ENCODE measurements around the gene REPIN1. TPM values are rescaled to one million over a fixed set of nuclear protein-coding genes. Genes with fewer than 3 reads are reported as not detected.

The REPIN1 gene
- total and polyA plus RNA-seq, 7 donors = 50.9 to 131 (median 56.5) TPM

DNA sequence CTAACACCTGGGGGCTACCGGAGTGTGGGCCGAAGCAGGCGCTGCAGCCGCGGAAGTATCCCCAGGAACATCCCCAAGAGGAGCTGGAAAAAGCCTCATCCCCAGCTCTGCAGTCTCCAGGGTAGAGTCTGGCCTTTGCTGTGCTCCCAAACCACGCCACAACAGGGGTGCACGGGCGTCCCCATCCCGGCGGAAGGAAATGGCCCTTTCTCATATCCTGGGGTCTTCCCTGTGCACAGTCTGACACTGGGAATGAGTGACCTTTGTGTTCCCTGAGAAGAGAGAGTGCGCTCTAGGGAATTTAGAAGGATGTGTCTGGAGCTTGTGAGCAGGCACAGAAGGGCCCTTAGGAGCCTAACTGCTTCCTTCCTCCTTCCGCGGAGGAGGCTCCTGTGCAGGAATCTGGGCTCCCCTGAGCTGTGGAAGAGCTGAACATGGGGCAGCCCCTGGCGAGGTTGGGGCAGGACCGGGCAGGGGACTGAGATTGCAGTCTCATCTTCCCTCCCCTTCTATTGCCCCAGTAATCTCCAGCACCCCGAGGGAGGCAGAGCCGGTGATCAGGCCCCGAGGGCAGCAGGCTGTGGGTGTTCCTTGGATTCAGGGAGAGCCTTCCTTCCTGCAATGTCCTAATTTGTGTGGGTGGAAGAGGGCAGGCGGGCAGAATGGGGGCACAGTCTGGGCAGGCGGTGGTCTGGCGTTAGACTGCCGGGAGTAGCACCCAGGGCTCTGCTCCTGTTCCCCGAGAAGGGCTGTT is 1.3 kb downstream of the REPIN1 start:
- Histone ChIP-seq H3K27me3 (no peaks in the 10 kb centered on the region), H3K4me3 (peak overlapping the region; percentile 69 to 92 (median 75)), H3K4me1 (peaks cover 0 to 46% (median 39%) of the 10 kb centered on the region in 4 donors), H3K36me3 (peaks cover 0 to 47% (median 19%) of the 10 kb centered on the region in 4 donors), H3K9me3 (no peaks in the 10 kb centered on the region), H3K27ac (peak overlapping the region; percentile 92 to 97 (median 95))
- peak; percentile 59 for DNase-seq
- TF ChIP-seq POLR2A (IDR thresholded peaks at IDR 0.05) (no peak), EP300 (IDR thresholded peaks at IDR 0.05) (no peak)
- intact Hi-C loops (cut with DNase I) = loop anchor here (1.0 to 10.0 kb wide), 4 partner anchors 8 to 595 kb away; partner anchors contain the start of gene RARRES2
- 8 to 31% methylated on average over 23 of the region's 23 CpGs for WGBS, 2 donors

DNA sequence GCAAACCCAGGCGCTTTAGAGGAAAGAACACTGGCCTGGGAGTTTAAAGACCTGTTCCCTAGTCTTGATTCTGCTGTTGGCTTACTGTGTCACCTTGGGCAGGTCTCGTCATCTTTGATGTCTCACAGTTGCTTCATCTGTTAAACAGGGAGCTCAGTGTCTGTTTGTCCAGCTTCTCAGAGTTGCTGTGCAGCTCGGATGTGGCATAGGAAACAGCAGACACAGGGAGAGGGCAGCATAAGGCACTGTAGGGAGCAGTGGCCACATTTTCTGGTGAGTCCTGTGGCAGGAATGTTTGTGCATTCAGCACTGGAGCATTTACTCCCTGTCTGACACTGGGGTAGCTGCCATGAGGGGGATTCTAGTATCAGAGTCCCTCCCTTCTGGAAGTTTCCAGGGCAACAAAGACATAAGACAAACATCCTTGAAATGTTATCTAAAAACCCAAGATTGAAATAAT is 2.0 kb downstream of the REPIN1 start:
- no peaks in the 10 kb centered on the region for H3K9me3 ChIP-seq
- H3K27me3 ChIP-seq = no peaks in the 10 kb centered on the region
- peaks cover 0 to 46% (median 39%) of the 10 kb centered on the region in 4 donors for H3K4me1 ChIP-seq
- intact Hi-C loops (cut with DNase I) = loop anchor here (1.0 to 10.0 kb wide), 2 partner anchors 8 to 594 kb away; no protein-coding TSS in a partner anchor
- no peak for DNase-seq
- H3K36me3 ChIP-seq = peaks cover 0 to 47% (median 19%) of the 10 kb centered on the region in 4 donors
- peak overlapping the region; percentile 92 to 97 (median 95) for H3K27ac ChIP-seq
- no peak overlapping the region for H3K4me3 ChIP-seq
- WGBS, 2 donors = 19 to 62% methylated on average over 3 of the region's 3 CpGs
- TF ChIP-seq POLR2A (IDR thresholded peaks at IDR 0.05) (no peak), POLR2AphosphoS5 (IDR thresholded peaks at IDR 0.05) (no peak), EP300 (IDR thresholded peaks at IDR 0.05) (no peak)
- TF ChIP-seq, protein P1, sequence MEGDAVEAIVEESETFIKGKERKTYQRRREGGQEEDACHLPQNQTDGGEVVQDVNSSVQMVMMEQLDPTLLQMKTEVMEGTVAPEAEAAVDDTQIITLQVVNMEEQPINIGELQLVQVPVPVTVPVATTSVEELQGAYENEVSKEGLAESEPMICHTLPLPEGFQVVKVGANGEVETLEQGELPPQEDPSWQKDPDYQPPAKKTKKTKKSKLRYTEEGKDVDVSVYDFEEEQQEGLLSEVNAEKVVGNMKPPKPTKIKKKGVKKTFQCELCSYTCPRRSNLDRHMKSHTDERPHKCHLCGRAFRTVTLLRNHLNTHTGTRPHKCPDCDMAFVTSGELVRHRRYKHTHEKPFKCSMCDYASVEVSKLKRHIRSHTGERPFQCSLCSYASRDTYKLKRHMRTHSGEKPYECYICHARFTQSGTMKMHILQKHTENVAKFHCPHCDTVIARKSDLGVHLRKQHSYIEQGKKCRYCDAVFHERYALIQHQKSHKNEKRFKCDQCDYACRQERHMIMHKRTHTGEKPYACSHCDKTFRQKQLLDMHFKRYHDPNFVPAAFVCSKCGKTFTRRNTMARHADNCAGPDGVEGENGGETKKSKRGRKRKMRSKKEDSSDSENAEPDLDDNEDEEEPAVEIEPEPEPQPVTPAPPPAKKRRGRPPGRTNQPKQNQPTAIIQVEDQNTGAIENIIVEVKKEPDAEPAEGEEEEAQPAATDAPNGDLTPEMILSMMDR (IDR thresholded peaks at IDR 0.05) = no peak

DNA sequence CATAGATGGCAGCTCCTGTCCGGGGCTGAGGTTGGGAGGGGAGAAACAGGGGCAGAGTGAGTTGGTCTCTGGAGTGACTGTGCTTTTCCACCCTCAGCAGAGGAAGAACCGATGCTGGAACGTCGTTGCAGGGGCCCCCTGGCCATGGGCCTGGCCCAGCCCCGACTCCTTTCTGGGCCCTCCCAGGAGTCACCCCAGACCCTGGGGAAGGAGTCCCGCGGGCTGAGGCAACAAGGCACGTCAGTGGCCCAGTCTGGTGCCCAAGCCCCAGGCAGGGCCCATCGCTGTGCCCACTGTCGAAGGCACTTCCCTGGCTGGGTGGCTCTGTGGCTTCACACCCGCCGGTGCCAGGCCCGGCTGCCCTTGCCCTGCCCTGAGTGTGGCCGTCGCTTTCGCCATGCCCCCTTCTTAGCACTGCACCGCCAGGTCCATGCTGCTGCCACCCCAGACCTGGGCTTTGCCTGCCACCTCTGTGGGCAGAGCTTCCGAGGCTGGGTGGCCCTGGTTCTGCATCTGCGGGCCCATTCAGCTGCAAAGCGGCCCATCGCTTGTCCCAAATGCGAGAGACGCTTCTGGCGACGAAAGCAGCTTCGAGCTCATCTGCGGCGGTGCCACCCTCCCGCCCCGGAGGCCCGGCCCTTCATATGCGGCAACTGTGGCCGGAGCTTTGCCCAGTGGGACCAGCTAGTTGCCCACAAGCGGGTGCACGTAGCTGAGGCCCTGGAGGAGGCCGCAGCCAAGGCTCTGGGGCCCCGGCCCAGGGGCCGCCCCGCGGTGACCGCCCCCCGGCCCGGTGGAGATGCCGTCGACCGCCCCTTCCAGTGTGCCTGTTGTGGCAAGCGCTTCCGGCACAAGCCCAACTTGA is 2.7 kb downstream of the REPIN1 start:
- intact Hi-C loops (cut with DNase I) = loop anchor here (10.0 kb wide), 1 partner anchor 593 kb away; no protein-coding TSS in a partner anchor
- DNase-seq = peak; percentile 64
- no peaks in the 10 kb centered on the region for H3K9me3 ChIP-seq
- H3K36me3 ChIP-seq = peaks cover 0 to 47% (median 19%) of the 10 kb centered on the region in 4 donors
- no peak for TF ChIP-seq EP300 (IDR thresholded peaks at IDR 0.05)
- no peak for TF ChIP-seq POLR2A (IDR thresholded peaks at IDR 0.05)
- TF ChIP-seq, protein P1 (IDR thresholded peaks at IDR 0.05) = no peak
- TF ChIP-seq POLR2AphosphoS5 (IDR thresholded peaks at IDR 0.05) = no peak
- H3K4me3 ChIP-seq = no peak overlapping the region
- peaks cover 0 to 50% (median 39%) of the 10 kb centered on the region in 4 donors for H3K4me1 ChIP-seq
- no peaks in the 10 kb centered on the region for H3K27me3 ChIP-seq
- peak overlapping the region in 3 of 4 donors; percentile 35 to 94 (median 92) for H3K27ac ChIP-seq
- WGBS, 2 donors = 17 to 76% methylated on average over 48 of the region's 48 CpGs

DNA sequence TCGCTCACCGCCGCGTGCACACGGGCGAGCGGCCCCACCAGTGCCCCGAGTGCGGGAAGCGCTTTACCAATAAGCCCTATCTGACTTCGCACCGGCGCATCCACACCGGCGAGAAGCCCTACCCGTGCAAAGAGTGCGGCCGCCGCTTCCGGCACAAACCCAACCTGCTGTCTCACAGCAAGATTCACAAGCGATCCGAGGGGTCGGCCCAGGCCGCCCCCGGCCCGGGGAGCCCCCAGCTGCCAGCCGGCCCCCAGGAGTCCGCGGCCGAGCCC is 3.3 kb downstream of the REPIN1 start:
- 17 to 82% methylated on average over 30 of the region's 30 CpGs for WGBS, 2 donors
- DNase-seq = peak; percentile 54
- Histone ChIP-seq H3K27ac (no peak overlapping the region), H3K36me3 (peaks cover 0 to 47% (median 19%) of the 10 kb centered on the region in 4 donors), H3K9me3 (no peaks in the 10 kb centered on the region), H3K27me3 (no peaks in the 10 kb centered on the region), H3K4me3 (no peak overlapping the region), H3K4me1 (peaks cover 0 to 51% (median 39%) of the 10 kb centered on the region in 4 donors)
- intact Hi-C loops (cut with DNase I) = loop anchor here (10.0 kb wide), 1 partner anchor 593 kb away; no protein-coding TSS in a partner anchor
- TF ChIP-seq POLR2AphosphoS5 (IDR thresholded peaks at IDR 0.05) (no peak), POLR2A (IDR thresholded peaks at IDR 0.05) (no peak), EP300 (IDR thresholded peaks at IDR 0.05) (no peak)
- TF ChIP-seq, protein P1 (IDR thresholded peaks at IDR 0.05) = no peak

Measured in sigmoid colon (tissue), 7 donors.